SK-N-SH treated with all-trans-retinoic acid at 6 μM for 48 hours (cell line): Measurements from ENCODE around the gene PTBP1.

ENCODE experiments used
- CREB5 ChIP-seq: fragments of 250-450 bp; sonication (Bioruptor Pico); IDR thresholded peaks from 2 replicates; pipeline ENCODE4 v1.5.1; 2020; ENCODE audit warnings: low read depth, mild to moderate bottlenecking, moderate library complexity
- POU6F1 ChIP-seq: fragments of 250-450 bp; sonication (Bioruptor Pico); IDR thresholded peaks from 2 replicates; pipeline ENCODE4 v1.8.0; 2021; ENCODE audit warnings: low read depth, mild to moderate bottlenecking, moderate library complexity, borderline replicate concordance
- RARB ChIP-seq: fragments of 250-450 bp; sonication (Bioruptor Pico); IDR thresholded peaks from 2 replicates; pipeline ENCODE4 v1.8.0; 2021; ENCODE audit warnings: mild to moderate bottlenecking, moderate library complexity
- SNAI2 ChIP-seq: fragments of 250-450 bp; sonication (Bioruptor Pico); IDR thresholded peaks from 2 replicates; pipeline ENCODE4 v1.5.0; 2020; ENCODE audit warnings: mild to moderate bottlenecking, moderate library complexity
- TOX ChIP-seq: fragments of 250-450 bp; sonication (Bioruptor Pico); IDR thresholded peaks from 2 replicates; pipeline ENCODE4 v1.8.0; 2021; ENCODE audit warnings: mild to moderate bottlenecking, moderate library complexity, borderline replicate concordance
- ZFP3 ChIP-seq: fragments of 250-450 bp; sonication (Bioruptor Pico); IDR thresholded peaks from 2 replicates; pipeline ENCODE4 v1.5.0; 2020; ENCODE audit warnings: mild to moderate bottlenecking, moderate library complexity
- ZFP30 ChIP-seq: fragments of 450-650 bp; formaldehyde crosslinking; IDR thresholded peaks from 2 replicates; pipeline ENCODE4 v1.5.0; 2022; ENCODE audit warnings: mild to moderate bottlenecking, moderate library complexity
- ZNF70 ChIP-seq: fragments of 450-650 bp; formaldehyde crosslinking; IDR thresholded peaks from 2 replicates; pipeline ENCODE4 v1.5.0; 2020; ENCODE audit warnings: mild to moderate bottlenecking, moderate library complexity

GRCh38 chr19:855566-856120 is 58.4 kb downstream of the PTBP1 start:
- TF ChIP-seq POU6F1 (CRISPR knock-in tag) (no peak), RARB (CRISPR knock-in tag) (no peak), ZFP30 (CRISPR knock-in tag) (no peak), ZFP3 (no peak), CREB5 (CRISPR knock-in tag) (no peak), TOX (CRISPR knock-in tag) (no peak), ZNF70 (CRISPR knock-in tag) (no peak), SNAI2 (CRISPR knock-in tag) (no peak)
